ENCODE results near the gene CBARP. TPM values are rescaled to one million over a fixed set of nuclear protein-coding genes. Genes with fewer than 3 reads are reported as not detected.

CBARP gene
- total and polyA plus RNA-seq, 2 of the 13 experiments (the other 11 are each of a cell fraction or from before 2014, with no cell fraction given) = 1.2 to 1.4 TPM

GRCh38 chr19:1238369-1239303 lies 831 bp upstream of the CBARP start:
- intact Hi-C loops (cut with micrococcal nuclease; ENCODE audit: unreplicated experiment) (no loop called here), in situ Hi-C loops (cut with HindIII; ENCODE audit: extremely low pct_ligation_motif_present, low pct_unique_long_range_greater_than_20kb) (no loop called here)
- no peak for DNase-seq (ENCODE audit: low spot score)
- ATAC-seq = peak; percentile 4
- H3K27me3 ChIP-seq (ENCODE audit: control insufficient read depth in 1 of 2, insufficient read depth in 2 of 2, low read length in 2 of 2) = no peaks in the 10 kb centered on the region
- CTCF ChIA-PET (ENCODE audit: low intra/inter-chr PET ratio, low total read pairs) = no interaction called here
- WGBS (ENCODE audit: low lambda C conversion rate) = 21% methylated on average over 28 of the region's 34 CpGs
- BruUV-seq (replicated peaks) = no TSS peak
- H3K4me1 ChIP-seq (ENCODE audit: insufficient read depth, low read length) = peaks cover 38% of the 10 kb centered on the region
- POLR2A ChIA-PET = interaction anchor here (0.6 to 10.1 kb wide), 10 partner anchors 13 to 775 kb away, joined by 3 to 469 read pairs (median 4); partner anchors contain the start of gene CIRBP
- no peaks in the 10 kb centered on the region for H4K20me1 ChIP-seq (ENCODE audit: insufficient read depth, low read length)
- H2AFZ ChIP-seq (ENCODE audit: low read length) = no peak overlapping the region
- H3K4me2 ChIP-seq (ENCODE audit: low read depth, low read length) = peak overlapping the region; percentile 91
- peak overlapping the region; percentile 59 to 77 (median 77); a peak in 5 of 6 replicates for H3K4me3 ChIP-seq (replicated peaks in 1 of 3; ENCODE audit: insufficient read depth in 1 of 3, low read depth in 2 of 3, low read length in 3 of 3)
- peak overlapping the region; percentile 7 for H3K27ac ChIP-seq (ENCODE audit: extremely low read length, insufficient read depth, low read length)
- FAIRE-seq = no peak
- no peaks in the 10 kb centered on the region for H3K9me3 ChIP-seq (ENCODE audit: low read length)
- H3K36me3 ChIP-seq (replicated peaks in 1 of 2; ENCODE audit: control insufficient read depth in 1 of 2, insufficient read depth in 2 of 2, low read length in 2 of 2) = peaks cover 0 to 1% of the 10 kb centered on the region in 2 experiments; a peak in 1 of 5 replicates
- peak overlapping the region; percentile 63; the same call in 1 of the 2 replicates for H3K9ac ChIP-seq (ENCODE audit: insufficient read depth, low read depth, low read length)
- peaks cover 17% of the 10 kb centered on the region for H3K79me2 ChIP-seq (ENCODE audit: insufficient read depth, low read length)
- TF ChIP-seq HNF4G (IDR thresholded peaks at IDR 0.05; ENCODE audit: borderline replicate concordance, low read depth, low read length) = no peak
- TF ChIP-seq HNF4G (CRISPR knock-in tag; IDR thresholded peaks at IDR 0.05; ENCODE audit: borderline replicate concordance, low read depth) = peak; percentile 15; the same call in 1 of the 2 replicates
- no peak for TF ChIP-seq XBP1 (CRISPR knock-in tag; IDR thresholded peaks at IDR 0.05)
- no peak for TF ChIP-seq ZNF720 (CRISPR knock-in tag; IDR thresholded peaks at IDR 0.05)
- 0 out of 2 replicates have a peak, but pooled peaks have one; percentile 1 for TF ChIP-seq ZBTB33 (CRISPR knock-in tag; IDR thresholded peaks at IDR 0.05)
- TF ChIP-seq IRF2 (CRISPR knock-in tag; IDR thresholded peaks at IDR 0.05) = no peak
- TF ChIP-seq ZC3H13 (CRISPR knock-in tag; IDR thresholded peaks at IDR 0.05) = 0 out of 2 replicates have a peak, but pooled peaks have one; percentile 52
- no peak for TF ChIP-seq ZNF460 (CRISPR knock-in tag; IDR thresholded peaks at IDR 0.05; ENCODE audit: borderline replicate concordance)
- TF ChIP-seq ZIK1 (CRISPR knock-in tag; IDR thresholded peaks at IDR 0.05; ENCODE audit: borderline replicate concordance, low read depth) = no peak
- no peak for TF ChIP-seq MIER2 (CRISPR knock-in tag; IDR thresholded peaks at IDR 0.05)
- peak; percentile 83; the same call in 1 of the 2 replicates for TF ChIP-seq ZNF891 (CRISPR knock-in tag; IDR thresholded peaks at IDR 0.05)
- peak; percentile 68 for TF ChIP-seq ZNF350 (CRISPR knock-in tag; IDR thresholded peaks at IDR 0.05; ENCODE audit: borderline replicate concordance, low read depth)
- no peak; the same call in 1 of the 2 replicates for TF ChIP-seq SP4 (CRISPR knock-in tag; IDR thresholded peaks at IDR 0.05)
- TF ChIP-seq, protein P1, sequence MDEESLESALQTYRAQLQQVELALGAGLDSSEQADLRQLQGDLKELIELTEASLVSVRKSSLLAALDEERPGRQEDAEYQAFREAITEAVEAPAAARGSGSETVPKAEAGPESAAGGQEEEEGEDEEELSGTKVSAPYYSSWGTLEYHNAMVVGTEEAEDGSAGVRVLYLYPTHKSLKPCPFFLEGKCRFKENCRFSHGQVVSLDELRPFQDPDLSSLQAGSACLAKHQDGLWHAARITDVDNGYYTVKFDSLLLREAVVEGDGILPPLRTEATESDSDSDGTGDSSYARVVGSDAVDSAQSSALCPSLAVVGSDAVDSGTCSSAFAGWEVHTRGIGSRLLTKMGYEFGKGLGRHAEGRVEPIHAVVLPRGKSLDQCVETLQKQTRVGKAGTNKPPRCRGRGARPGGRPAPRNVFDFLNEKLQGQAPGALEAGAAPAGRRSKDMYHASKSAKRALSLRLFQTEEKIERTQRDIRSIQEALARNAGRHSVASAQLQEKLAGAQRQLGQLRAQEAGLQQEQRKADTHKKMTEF (CRISPR knock-in tag; IDR thresholded peaks at IDR 0.05) = 0 out of 2 replicates have a peak, but pooled peaks have one; percentile 13
- peak; percentile 76; the same call in 1 of the 2 replicates for TF ChIP-seq PCBP1 (IDR thresholded peaks at IDR 0.05; ENCODE audit: borderline replicate concordance, low read depth, low read length)
- no peak for TF ChIP-seq ZNF816 (CRISPR knock-in tag; IDR thresholded peaks at IDR 0.05; ENCODE audit: borderline replicate concordance)
- no peak for TF ChIP-seq ZFAT (CRISPR knock-in tag; conservative IDR thresholded peaks at IDR 0.05)
- no peak for TF ChIP-seq NR2F2 (IDR thresholded peaks at IDR 0.05; ENCODE audit: borderline replicate concordance, low read depth)
- TF ChIP-seq RNF2 (conservative IDR thresholded peaks at IDR 0.05; ENCODE audit: low read depth) = peak; percentile 67; the same call in 1 of the 2 replicates
- TF ChIP-seq NR2F6 (IDR thresholded peaks at IDR 0.05) = no peak
- TF ChIP-seq NR2F6 (CRISPR knock-in tag; IDR thresholded peaks at IDR 0.05) = no peak
- peak; percentile 81; the same call in 1 of the 2 replicates for TF ChIP-seq ZNF225 (CRISPR knock-in tag; IDR thresholded peaks at IDR 0.05)
- no peak for TF ChIP-seq ZEB1 (IDR thresholded peaks at IDR 0.05; ENCODE audit: insufficient replicate concordance, low read depth)
